NCI-H2081 (cell line): ENCODE data around the gene ARPC5.
"Not testable (repeated sequence)": the region's sequence is repeated elsewhere in the genome, so short reads cannot be mapped to it uniquely, and the experiment has no call there.

Source experiments
- DNase-seq, 2 experiments: peaks; one replicate each; lab custom pipeline; 2025; lab: John Stamatoyannopoulos, UW

ARPC5 gene

DNA sequence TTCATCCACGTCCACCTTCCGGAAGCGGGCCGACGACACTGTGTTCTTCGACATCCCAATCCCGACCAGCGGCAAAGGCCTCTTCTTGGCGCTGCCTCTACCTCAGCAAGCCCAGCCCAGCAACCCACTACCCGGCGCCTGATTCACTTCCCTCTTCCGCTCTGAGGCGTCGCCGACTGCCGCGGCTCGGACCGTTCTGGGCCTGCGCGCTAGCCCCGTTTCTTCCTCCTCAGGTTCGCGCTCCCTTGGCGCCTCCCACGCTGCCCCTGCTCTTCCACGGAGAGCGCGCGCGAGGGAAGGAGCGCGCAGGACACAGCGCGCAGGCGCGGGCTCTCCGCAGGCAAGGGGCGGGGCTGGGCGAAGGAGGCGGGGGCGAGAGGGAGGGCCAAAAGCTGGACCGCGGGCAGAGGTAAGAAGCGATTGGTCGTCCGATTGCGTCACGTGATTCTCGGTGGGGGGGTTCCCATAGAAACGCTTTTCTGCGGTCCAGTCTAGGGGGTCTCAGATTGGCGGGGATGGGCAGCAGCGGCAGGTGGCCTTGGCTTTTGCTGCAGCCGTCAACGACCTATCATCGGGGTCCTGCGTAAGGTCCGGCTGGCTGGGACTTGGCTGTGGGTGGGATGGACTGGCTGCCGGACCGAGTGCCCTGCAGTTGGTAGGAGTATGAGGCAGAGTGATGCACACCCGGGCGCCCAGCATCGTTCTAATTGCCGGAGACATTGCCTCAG, at the start of gene ARPC5:
Gene ARPC5, minus strand, starts transcription at position 178 of the 728 bp plus-strand sequence. Its CDS starts 124 bp downstream, at position 54.
- DNase-seq: peak; percentile 98 to 99

DNA sequence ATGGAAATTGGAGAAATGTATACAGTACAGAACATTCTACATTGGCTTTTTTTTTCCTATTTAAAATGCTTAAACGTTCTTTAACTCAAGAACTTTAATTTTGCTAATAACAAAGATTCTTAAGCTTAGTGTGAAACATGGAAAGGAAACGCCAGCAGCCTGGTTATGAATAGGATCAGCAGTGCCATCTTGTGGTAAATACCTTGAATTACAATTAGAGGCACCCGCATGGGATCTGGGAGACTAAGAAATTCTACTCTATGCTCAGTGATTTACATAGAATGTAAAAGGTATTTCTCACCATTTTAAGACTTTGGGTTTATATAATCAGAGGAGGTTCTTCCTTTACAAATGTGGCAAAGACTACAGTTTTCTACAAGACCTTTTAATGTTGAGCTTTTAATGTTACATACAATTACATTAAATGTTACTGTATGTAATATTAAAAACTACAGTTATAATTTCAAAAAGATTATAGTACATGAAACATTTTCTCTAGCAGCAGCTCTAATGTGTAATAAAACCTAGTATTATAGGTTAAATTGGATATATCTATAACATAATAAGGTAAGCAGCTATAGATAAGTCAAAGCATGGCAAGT, 49.6 kb upstream of the ARPC5 start:
- peak; percentile 36 to 55 for DNase-seq

- DNase-seq: not testable (repeated sequence)
These were observed 43.8 kb upstream of the ARPC5 start for GRCh38 chr1:183679363-183679762.

GRCh38 chr1:183678819-183679218, 43.2 kb upstream of the ARPC5 start:
- DNase-seq: no peak

DNA sequence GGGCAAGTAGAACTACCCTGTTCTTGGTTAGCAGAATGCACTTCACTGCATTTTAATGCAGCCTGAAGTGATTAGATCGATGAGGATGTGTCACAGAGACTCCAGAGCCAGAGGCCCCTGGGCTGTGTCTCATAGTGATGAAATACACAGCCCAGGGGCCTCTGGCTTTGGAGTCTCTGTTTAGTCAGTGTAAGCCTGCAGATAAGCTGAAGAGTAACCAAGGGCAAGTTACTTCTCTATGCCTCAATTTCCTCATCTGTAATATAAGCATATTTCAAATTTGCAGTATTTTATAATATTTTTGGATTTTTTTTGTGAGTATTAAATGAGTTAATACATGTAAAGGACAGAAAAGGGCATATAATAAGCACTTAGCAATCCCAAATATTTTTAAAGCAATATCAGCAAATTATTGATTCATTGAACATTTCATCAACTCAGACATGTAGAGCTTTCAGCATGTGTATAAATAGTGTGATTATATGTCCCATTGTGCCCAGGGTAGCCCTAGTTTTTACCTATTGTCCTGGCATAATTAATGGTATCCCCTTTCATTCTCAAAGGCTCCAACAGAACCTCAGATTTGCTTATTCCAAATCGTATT, 41.1 kb upstream of the ARPC5 start:
- DNase-seq: no peak

DNA sequence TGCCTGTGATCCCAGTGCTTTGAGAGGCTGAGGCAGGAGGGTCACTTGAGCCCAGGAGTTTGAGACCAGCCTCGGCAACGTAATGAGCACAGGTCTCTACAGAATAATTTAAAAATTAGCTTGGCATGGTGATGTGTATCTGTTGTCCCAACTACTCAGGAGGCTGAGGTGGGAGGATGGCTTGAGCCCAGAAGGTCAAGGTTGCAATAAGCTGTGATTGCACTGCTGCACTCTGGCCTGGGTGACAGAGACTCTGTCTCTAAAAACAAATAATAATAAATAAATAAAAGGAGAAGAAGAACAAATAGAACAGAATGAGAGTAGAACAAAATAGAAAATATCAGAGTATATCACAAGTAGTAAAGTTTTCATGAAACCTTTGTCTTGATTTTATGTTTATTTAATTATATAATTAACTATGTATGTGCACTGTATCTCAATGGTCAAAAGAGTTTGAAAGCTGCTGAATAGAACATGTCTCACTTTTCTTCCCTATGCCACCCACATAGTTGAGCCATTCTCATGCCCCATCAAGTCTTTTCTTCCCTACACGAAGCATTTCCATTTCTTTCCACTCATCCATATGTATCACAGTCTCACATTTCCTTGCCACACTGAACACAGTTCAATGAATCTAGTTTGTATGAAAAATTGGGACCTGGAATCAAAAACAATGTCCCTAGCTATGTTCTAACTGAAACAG, 40.5 kb upstream of the ARPC5 start:
- DNase-seq: no peak

DNA sequence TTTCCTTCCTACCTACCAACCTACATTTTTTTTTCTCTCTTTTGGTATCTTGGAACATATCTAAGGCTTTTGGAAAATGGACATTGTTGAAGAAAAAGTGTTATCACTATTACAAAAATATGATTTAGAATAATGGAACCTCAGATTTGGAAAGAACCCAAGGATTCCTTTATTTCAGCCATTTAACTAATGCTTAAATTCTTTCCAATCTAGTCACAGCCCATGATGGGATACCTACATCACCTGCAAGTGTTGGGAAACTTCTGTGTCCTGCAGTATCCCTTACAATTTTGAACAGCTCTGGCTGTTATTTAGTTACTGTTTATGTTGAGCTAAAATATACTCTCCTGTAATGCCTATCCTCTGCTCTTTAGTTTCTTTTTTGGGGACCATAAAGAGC, 39.8 kb upstream of the ARPC5 start:
- DNase-seq: no peak

DNA sequence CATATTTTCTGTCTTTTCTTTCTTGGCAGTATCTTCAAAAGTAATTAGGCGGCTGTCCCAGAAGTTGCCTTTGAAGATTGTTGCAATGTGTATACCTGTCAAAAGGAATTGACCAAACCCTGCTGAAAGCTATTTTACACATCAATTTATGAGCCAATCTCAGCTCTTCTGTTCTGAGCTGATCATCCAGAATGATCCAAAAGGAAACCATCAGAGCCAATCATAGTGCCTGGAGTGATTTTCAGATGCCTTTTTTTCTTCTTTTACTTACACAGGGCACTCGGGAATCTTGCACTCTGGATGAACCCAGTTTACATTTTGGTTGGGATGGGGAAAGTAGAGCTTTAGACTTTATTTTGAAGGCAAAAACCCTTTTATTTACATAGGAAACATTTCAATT, 39.3 kb upstream of the ARPC5 start:
- DNase-seq: no peak

DNA sequence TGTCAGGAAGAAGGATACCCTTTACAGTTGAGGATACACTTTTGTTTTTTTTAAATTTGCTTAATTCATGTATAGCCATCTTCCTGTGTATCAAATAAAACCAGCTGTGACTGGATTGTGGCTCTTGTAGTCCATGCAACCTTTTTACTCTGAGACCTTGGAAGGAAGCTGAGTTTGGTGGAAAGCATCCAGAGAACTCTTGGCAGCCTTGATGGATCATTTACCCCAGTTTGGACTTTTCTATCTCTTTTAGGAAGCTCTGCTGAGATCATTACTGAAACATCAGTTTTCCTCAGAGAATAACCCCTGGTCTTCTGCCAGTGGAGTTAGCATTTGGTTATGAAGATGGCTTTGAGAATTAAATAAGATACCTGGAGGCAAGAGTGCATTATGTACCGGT, 38.8 kb upstream of the ARPC5 start:
- DNase-seq: no peak

DNA sequence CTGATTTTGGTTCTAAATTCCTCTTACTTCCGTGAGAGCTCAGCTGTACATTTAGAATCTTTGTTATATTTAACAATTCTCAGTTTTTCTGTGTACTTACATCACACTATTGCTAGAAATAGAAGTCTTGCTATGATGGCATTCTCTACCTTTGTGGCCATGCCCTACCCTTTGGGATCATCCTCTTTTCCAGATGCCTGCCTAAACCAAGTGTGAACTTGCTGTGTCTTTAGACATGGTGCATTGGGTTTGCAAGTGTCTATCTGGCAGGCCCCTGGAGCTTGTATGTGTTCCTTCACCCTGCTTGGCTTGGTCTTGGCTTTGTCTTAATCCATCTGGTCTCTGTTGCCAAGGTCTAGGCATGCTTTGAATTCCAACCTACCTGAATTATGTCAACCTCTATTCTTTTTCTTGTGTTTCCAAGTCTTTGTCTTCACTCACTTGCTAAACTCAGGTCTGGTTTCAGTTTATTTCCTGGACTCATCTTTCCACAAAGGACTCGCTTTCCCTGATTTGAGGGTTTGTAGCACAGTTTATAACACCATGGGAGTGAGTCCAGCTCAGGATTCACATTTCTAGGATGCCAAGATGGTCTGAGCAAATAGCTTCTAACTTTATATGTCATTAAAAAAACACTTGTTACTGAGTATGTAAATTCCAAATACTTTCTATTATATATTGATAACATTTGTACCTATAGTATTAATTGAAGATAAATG, 38.2 kb upstream of the ARPC5 start:
- DNase-seq: no peak

DNA sequence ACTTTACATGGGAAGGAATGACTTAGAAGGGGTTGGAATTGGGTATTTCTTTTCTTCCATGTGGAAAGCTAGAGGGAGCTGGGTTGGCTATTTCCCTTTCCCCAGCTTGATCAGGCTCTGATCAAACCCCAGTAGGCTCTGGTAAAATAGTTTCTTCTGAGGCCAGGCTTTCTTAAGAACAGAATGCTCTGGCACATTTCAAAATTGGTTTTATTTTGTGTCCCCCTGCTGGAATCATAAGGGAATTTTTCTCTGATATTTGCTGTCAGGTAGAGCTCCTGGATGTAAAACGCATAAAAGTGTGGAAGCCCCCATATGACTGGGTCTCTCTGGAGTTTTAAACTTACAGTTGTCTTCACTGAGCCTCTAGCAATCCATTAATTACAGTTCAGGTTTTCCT, 34.6 kb upstream of the ARPC5 start:
- DNase-seq: no peak

- DNase-seq: no peak
These were observed 20.8 kb upstream of the ARPC5 start for GRCh38 chr1:183656355-183656754.

- DNase-seq: peak; percentile 84 to 86
These were observed 20.0 kb upstream of the ARPC5 start for GRCh38 chr1:183655562-183656075.

GRCh38 chr1:183654706-183655105, 19.1 kb upstream of the ARPC5 start:
- no peak for DNase-seq

- DNase-seq: no peak
These were observed 18.4 kb upstream of the ARPC5 start for GRCh38 chr1:183653876-183654451.

GRCh38 chr1:183653462-183653794, 17.8 kb upstream of the ARPC5 start:
- DNase-seq: no peak

- DNase-seq: peak; percentile 82 to 86
These were observed 17.2 kb upstream of the ARPC5 start, which contains the start of gene APOBEC4 for GRCh38 chr1:183652547-183653461. TSS of gene APOBEC4 (minus strand) at chr1:183653316. CDS start at chr1:183648781, 4,535 bp downstream.

GRCh38 chr1:183652107-183652506, 16.5 kb upstream of the ARPC5 start:
- DNase-seq: no peak

- DNase-seq: no peak
These were observed 16.0 kb upstream of the ARPC5 start for GRCh38 chr1:183651612-183652011.

- DNase-seq: no peak
These were observed 12.5 kb upstream of the ARPC5 start for GRCh38 chr1:183648042-183648441.
